ENCODE measurements around the gene INVS.

GRCh38 chr9:100134731-100135130 is 35.7 kb downstream of the INVS start:
- no peak for TF ChIP-seq CTCF (IDR thresholded peaks at IDR 0.05)
- no peak for TF ChIP-seq POLR2A (IDR thresholded peaks at IDR 0.05)
